Measurements from ENCODE around the gene FBXW9.
"Not testable (repeated sequence)": the region's sequence is repeated elsewhere in the genome, so short reads cannot be mapped to it uniquely, and the experiment has no call there.

FBXW9 gene

GRCh38 chr19:12648088-12648487 is 48.3 kb downstream of the FBXW9 start:
- no peak for DNase-seq

- no peak for DNase-seq
Measured at GRCh38 chr19:12647490-12648071, 48.9 kb downstream of the FBXW9 start.

- no peak for DNase-seq
Measured at GRCh38 chr19:12647047-12647446, 49.4 kb downstream of the FBXW9 start.

DNA sequence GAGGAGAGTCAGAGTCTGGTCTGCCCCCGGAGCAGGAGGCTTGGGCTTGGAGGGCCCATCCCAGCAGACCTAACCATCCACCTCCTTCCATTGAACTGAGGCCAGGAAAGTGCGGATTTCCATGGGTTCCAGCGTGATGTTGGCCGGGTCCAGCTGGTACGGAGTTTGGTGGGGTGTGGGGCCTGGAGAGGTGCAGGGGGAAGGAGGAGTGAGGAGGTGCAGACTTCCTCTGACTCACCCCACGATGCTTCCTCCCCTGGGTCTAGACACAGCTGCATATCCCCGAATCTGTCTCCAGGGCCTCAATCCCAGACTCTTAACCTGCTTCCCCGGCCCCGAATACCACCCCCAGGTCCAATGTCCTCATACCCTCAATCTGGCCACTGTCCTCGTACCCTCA is 49.9 kb downstream of the FBXW9 start:
- no peak for DNase-seq

DNA sequence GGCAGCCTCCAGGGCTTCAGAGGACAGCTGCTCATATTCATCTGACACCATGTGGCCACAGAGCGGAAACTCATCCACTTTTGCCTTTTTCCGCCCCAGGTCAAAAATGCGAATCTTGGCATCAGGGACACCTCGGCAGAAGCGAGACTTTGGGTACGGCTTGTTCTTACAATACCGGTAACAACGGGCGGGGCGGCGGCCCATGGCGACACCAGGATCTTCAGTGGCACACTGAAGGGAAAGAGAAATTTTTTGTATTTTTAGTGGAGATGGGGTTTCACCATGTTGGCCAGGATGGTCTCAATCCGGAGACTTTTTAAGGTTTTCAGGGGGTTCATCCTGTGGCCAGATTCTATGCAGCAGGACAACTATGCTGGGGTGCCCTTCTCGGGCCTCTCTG is 52.7 kb downstream of the FBXW9 start:
- not testable (repeated sequence) for DNase-seq

DNA sequence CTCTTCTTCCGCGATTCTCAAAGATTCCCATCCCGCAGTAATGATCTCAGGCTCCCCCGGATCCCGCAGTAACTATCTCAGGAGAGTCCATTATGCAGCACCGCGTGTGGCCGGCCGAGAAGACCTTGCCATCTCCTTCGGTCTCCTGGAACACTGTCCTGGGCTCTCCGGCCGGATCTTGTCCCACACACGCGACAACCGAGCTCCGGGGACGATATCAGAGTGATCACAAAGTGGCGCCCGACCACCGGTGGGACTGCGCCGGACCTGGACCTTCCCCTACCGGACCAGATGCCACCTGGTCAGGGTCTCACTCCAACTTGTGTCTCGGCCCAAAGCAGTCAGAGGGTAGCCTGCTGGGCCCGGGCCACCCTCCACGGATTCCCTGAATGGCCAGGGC is 53.9 kb downstream of the FBXW9 start:
- no peak for DNase-seq

DNA sequence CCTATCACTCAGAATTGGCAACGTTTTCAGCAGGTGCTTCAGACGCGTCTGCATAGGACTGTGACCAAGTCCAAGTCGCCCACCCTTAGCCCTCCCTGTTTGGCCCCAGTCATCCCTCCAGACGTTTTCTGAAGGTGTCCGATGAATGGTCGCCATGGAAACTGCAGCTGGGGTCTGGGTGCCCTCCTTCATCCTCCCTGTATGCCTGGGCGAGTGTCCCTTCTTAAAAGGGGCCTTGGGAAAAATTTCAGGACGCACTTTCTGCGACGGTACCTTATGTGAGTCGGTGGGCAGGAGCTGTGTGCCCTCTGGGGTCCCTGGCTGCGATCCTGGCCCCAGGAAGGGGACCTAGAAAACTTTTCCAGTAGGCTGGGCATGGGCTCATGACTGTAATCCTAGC is 55.0 kb downstream of the FBXW9 start:
- DNase-seq = no peak

DNA sequence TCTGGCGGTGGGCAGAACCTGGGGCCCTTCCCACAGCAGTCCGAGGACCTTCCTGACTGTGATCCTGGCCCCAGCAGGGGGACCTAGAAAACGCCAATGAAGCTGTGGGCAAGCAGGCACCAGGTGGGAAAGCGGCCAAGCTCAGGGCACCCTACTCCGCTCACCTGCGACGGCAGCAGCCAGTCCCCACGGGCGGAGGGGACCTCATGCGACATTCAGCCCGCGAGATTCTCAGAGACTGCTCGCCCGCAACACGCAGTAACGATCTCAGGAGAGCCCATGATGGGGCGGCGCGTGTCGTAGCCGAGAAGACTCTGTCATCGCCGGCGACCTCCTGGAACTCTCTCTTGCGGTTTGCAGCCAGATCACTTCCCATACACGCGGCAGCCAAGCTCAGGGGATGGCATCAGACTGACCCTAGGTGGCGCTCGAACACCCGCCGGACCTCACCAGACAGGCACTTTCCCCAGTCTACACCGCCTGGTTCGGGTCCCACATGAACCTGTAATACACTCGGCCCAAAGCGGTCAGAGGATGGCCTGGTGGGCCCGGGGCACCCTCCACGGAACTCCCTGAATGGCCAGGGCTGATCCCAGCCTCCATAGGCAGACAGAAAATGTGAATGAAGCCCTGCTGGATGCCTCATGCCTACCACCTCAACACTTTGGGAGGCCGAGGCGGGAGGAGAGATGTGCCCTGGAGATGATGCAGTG is 56.4 kb downstream of the FBXW9 start:
- no peak for DNase-seq
